NCI-H2029 treated with DMSO at 0.1 percent for 48 hours (cell line): ENCODE measurements around the gene ANKRD2.
"Not testable (repeated sequence)": the region's sequence is repeated elsewhere in the genome, so short reads cannot be mapped to it uniquely, and the experiment has no call there.

Experiments used
- DNase-seq: peaks from one replicate; lab custom pipeline; 2025; lab: John Stamatoyannopoulos, UW

The ANKRD2 gene

GRCh38 chr10:97571622-97572021 is 957 bp upstream of the ANKRD2 start:
- DNase-seq: no peak

DNA sequence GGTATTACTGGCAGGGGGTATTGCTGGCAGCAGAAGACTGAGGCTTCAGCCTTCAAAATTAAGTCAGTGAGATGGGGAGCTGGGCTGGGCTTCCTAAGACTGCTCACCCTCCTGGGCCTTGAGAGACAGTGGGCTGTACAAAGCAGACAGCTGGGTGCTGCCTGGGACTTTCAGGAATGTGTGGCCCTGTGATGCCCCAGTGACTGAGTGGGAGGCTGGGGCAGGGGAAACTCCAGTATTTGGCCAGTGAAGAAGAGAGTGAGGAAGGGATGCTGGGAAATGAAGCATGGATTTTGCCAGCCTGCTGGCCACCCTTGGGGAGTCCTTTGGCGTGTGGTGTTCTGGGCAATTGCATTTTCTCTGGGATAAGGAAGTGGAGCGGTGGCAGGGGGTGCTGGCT is 442 bp downstream of the ANKRD2 start:
- DNase-seq: no peak

- no peak for DNase-seq
Measured at GRCh38 chr10:97573672-97574071, 1.1 kb downstream of the ANKRD2 start.

DNA sequence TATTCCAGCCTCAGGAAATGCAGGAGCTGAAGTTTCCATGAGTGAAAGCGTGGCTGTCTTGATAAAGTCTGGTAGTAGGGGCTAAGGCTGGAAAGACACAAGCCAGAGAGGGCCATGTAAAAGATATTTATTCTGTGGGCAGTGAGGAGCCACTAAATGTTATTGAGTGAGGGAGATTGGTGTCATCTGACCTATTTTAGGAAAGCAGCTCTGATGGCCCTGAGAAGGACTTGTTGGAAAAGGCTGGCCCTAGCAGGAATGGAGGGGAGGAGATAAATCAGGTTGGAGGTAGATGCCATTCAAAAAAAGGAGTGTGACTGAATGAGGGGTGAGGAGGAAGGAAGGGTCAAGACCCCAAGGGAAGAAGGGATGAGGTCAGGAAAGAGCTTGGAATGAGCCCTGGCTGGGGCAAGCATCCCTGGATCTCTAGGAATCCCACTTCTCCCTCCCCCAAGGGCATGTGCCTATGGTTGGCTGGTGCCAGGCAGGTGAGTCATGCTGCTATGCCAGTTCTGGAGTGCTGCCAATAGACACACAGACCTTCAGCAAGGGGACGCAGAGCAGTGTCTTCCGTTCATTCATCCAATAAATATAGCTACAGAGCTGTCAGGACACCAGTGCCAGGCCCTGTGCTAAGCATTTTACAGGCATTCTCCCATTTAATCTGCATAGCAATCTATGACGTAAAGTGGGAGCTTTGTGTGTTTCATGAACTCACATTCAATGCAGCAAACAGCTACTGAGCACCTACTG is 2.0 kb downstream of the ANKRD2 start:
- DNase-seq: peak; percentile 54

DNA sequence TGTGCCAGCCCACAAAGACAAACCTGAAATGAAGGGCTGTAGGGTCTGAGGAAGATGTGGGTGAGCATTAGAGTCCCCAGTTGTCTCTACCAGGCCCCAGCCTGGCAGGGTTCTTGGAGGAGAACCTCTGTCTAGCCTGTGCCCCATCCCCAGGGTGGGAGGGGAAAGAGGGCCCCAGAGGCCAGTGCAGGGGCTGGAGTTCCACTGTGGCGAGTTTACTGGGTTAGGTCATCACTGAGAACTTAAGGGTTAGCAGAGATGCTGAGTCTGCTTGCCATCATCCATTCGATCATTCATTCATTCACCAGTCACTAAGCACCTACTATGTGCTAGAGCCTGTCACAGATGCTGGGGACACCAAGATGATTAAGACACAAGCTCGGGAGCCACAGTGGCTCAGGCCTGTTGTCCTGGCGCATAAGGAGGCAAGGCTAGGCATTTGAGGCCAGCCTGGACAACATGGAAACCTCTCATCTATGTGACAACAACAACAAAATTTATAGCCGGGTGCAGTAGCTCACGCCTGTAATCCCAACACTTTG is 2.6 kb downstream of the ANKRD2 start:
- DNase-seq: no peak

- DNase-seq: not testable (repeated sequence)
Measured at GRCh38 chr10:97576487-97576886, 3.9 kb downstream of the ANKRD2 start.

DNA sequence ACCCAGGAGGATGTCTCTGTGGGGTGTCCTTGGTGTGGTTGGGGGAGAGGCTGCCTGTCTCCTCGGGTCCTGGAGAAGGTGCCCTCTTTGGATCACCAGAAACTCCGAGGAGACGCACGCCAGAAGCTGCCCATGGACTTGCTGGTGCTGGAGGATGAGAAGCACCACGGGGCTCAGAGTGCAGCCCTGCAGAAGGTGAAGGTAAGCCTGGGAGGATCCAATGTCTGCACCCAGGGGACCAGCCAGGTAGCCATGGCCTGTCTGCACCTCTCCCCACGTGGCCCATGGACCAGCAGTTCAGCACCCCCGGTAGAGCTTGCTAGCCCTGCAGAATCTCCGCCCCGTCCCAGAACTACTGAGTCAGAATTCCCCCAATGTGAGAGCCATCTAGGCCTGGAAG is 5.1 kb downstream of the ANKRD2 start:
- DNase-seq: no peak

DNA sequence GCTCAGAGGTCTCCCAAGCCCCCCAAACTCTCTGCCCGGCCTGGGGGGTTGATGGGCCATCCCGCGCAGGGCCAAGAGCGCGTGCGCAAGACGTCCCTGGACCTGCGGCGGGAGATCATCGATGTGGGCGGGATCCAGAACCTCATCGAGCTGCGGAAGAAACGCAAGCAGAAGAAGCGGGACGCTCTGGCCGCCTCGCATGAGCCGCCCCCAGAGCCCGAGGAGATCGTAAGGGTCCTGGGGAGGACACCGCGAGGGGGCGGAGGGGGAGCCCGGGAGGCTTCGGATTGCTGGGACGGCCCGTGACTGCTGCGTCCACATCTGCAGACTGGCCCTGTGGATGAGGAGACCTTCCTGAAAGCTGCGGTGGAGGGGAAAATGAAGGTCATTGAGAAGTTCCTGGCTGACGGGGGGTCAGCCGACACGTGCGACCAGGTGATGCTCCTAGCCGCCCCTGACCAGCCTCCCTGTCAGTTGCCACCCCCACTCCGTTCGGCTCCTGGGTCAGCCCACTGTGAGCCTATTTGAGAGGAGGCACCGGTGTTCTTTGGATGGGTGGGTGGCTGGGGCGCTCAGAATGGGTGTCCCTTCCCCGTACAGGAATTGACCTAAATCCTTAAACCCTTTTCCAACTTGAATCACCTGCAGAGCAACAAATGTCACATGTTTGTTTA is 5.7 kb downstream of the ANKRD2 start:
- no peak for DNase-seq

DNA sequence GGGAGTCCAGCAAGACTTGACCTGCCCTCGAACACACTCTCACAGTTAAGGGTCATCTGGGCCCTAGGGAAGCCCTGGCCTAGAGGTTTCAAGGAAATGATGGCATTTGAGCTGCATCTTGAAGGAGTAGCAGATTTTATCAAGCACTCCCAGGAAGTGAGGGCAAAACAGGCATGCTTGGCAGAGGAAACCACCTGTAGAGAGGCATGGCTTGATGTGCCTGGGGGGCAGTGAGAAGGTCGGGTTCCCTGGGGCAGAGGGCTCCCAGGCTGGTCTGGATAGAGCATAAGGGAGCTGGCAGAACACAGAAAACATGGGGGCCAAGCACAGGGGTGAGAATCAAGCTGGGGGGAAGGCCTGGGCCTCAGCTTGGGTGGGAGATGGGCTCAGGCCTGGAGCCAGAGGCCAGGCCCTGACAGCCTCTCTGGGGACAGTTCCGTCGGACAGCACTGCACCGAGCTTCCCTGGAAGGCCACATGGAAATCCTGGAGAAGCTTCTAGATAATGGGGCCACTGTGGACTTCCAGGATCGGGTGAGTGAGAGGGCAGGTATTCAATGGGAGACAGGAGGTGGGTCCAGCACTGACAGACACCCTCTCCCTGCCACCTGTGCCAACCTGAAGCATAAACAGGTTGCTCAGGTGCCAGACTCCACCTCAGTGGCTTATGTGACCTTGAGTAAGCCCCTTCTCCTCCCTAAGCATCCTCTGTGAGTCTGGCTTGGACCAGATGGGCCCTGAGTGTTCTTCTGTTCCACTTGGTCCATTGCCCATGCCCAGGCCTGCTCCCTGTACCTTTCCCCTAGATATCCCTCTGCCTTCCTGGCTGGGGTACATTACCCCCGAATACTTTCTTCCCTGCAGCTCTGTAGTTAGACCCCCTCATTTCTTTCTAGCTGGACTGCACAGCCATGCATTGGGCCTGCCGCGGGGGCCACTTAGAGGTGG is 8.1 kb downstream of the ANKRD2 start:
- DNase-seq: no peak

DNA sequence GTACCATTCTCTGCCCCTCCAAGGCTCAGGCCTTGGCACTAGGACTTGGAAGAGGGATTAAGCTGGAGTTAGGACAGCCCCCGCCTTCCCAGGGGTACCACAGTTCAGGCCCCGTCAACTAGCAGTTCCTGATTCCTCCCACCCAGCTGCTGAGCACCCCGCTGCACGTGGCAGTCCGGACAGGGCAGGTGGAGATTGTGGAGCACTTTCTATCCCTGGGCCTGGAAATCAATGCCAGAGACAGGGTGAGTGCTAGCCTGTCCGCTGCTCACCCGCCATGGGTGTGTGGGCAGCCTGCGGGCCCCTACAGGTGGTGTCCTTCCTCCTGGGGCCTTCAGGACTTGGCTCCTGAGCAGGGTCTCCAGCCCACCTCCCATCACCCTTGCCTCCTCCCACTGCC is 9.6 kb downstream of the ANKRD2 start:
- no peak for DNase-seq

DNA sequence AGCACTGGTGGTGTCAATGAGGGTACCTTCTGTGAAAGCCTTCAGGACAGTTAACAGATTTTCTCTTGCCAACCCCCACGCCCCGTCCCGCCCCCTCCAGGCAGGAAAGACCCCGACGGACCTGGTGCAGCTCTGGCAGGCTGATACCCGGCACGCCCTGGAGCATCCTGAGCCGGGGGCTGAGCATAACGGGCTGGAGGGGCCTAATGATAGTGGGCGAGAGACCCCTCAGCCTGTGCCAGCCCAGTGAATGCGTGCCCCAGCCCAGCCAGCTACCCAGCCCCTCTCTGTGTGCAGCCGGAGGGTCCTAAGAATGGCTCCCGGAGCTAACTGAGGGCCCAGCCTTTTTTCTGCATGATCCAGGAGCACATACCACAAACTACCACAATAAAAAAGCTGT is 10.9 kb downstream of the ANKRD2 start:
- DNase-seq: no peak

GRCh38 chr10:97584060-97584797 is 11.7 kb downstream of the ANKRD2 start, which contains the start of gene HOGA1:
Gene HOGA1, plus strand, starts transcription at chr10:97584389. Its CDS starts 315 bp downstream, at chr10:97584704.
- DNase-seq: no peak

- no peak for DNase-seq
Measured at GRCh38 chr10:97584798-97585438, 12.3 kb downstream of the ANKRD2 start.

DNA sequence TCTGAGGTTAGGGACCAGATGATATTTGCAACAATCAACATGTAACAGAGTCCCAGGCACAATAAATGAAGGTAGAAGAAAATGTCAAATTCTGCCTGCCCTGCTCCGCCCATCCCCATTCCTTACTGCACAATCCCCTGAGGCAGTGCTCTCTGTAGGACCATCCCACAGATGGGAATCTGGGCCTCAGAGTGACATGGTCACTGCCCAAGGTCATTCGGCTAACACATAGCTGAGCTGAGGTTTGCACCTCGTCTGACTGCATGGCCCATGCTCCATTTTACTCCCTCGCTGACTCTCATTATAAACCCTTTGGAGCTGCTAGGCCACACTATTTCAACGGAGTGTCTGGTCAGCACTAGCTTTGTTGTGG is 12.8 kb downstream of the ANKRD2 start:
- no peak for DNase-seq

GRCh38 chr10:97587183-97587582 is 14.6 kb downstream of the ANKRD2 start:
- no peak for DNase-seq

DNA sequence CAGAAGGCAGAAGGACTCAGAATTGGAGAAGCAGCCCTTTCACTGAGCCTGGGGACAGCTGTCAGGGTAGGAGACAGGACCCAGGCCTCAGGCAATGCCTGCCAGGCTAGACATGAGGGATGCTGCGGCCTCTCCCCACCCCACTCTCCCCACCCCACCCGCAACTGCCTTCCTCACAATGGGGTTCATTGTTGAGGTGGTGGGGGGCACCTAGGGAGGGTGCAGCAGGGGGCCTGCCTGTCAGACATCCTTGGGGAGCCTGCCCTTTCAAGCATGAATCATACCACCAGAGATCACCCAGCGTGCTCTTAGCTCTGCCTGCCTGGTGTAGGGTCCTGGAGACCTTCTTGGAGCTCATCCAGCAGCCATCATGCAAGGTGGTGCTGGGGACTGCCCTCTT is 16.9 kb downstream of the ANKRD2 start, which contains the start of gene C10orf62:
Gene C10orf62 (plus strand): TSS at position 243 of the 400 bp plus-strand sequence. CDS start 177 bp downstream, outside the sequence.
- no peak for DNase-seq

- DNase-seq: no peak
Measured at GRCh38 chr10:97590082-97590747, 17.6 kb downstream of the ANKRD2 start.

DNA sequence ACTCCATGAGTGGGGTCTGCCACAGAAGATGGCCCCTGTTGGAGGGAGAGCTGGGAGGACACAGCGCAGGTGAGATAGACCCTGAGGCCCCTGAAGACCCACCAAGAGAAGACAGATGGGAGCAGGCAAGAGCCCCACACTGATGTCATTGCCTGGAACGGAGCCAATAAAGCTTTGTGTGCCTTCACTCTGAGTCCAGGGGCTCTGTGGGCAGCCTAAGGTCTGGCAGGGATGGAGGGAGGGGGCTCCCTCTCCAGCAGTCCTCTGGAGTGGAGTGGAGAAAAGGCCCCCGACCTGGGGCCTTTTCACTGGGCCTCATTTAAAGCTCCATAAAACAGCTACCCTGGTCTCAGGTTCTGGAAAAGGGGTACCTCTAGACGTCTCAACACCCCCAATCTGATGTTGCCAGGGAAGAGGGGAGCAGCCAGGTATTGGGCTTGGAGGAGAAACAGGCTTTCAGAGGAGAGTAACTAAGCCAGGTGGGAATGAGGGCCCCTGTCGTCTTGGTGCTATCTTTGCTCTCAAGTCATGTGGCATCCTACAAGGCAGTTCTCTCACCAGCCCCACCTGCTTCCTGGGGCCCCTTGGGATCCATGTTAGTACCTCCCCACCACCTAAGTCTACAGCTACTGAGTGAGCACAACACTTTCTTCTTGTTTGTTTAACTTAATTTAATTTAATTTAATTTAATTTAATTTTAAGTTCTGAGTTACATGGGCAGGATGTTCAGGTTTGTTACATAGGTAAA is 18.3 kb downstream of the ANKRD2 start:
- DNase-seq: no peak

- DNase-seq: no peak
Measured at GRCh38 chr10:97593421-97593820, 20.8 kb downstream of the ANKRD2 start.
